Prostate gland (tissue), 2 donors: ENCODE measurements around the gene ITPKB. TPM values are rescaled to one million over a fixed set of nuclear protein-coding genes. Genes with fewer than 3 reads are reported as not detected.

Experiments
- DNase-seq: peaks from one replicate; pipeline ENCODE4 v3.0.0-alpha.2; 2019; ENCODE audit warnings: low spot score
- H3K27ac ChIP-seq, 2 donors: fragments of 200-600 bp; sonication (generic); 2 replicates each; pipeline ENCODE4 v1.5.1; 2017 to 2019
- H3K27me3 ChIP-seq: fragments of 200-600 bp; sonication (generic); replicated peaks from 2 replicates; pipeline ENCODE4 v1.5.1; 2019; ENCODE audit not compliant: insufficient read depth
- H3K36me3 ChIP-seq, 2 donors: fragments of 200-600 bp; sonication (generic); 1 replicate in 1 of 2; 2 replicates in 1 of 2; pipeline versions ENCODE4 v1.5.1 to v1.8.1; 2017 to 2019
- H3K4me1 ChIP-seq: fragments of 200-600 bp; sonication (generic); replicated peaks from 2 replicates; pipeline ENCODE4 v1.5.1; 2019
- H3K4me3 ChIP-seq, 2 donors: fragments of 200-600 bp; sonication (generic); 2 replicates each; pipeline ENCODE4 v1.5.1; 2017 to 2019
- H3K9me3 ChIP-seq: fragments of 200-600 bp; sonication (generic); 2 replicates; pipeline ENCODE4 v1.5.1; 2017
- CTCF ChIP-seq, 4 experiments: fragments of 200-600 bp in 2 of 4; fragments of 450-650 bp in 2 of 4; sonication (generic) in 2 of 4; IDR thresholded peaks; 1 replicate in 3 of 4; 2 replicates in 1 of 4; pipeline ENCODE4 v1.5.1; 2016 to 2019; ENCODE audit warnings: antibody characterized with exemption in 4 of 4, mild to moderate bottlenecking in 2 of 4, moderate library complexity in 2 of 4
- POLR2A ChIP-seq: fragments of 450-650 bp; IDR thresholded peaks from one replicate; pipeline ENCODE4 v1.6.1; 2016; ENCODE audit warnings: antibody characterized with exemption, mild to moderate bottlenecking
- POLR2AphosphoS5 ChIP-seq: sonication (generic); formaldehyde crosslinking; IDR thresholded peaks from one replicate; pipeline ENCODE4 v1.6.1; 2017; ENCODE audit warnings: antibody characterized with exemption
- WGBS: methylation state at CpG from one replicate; pipeline ENCODE4 v1.1.5; 2018; 5-methylcytosine and 5-hydroxymethylcytosine counted together
- intact Hi-C: fragments of 100-400 bp; cut with DNase I; formaldehyde crosslinking; loops from one replicate; pipeline ENCODE4 v1.14.2; 2022
- total RNA-seq, 2 donors: library from RNA; depleted of rRNA; stranded (reverse); fragments of >200 nt; gene quantifications; one replicate each; pipeline ENCODE4 v1.1.0, GENCODE V29; 2016

The ITPKB gene
- total RNA-seq, 2 donors from 2014 or later: 47.5 to 49.2 TPM

DNA sequence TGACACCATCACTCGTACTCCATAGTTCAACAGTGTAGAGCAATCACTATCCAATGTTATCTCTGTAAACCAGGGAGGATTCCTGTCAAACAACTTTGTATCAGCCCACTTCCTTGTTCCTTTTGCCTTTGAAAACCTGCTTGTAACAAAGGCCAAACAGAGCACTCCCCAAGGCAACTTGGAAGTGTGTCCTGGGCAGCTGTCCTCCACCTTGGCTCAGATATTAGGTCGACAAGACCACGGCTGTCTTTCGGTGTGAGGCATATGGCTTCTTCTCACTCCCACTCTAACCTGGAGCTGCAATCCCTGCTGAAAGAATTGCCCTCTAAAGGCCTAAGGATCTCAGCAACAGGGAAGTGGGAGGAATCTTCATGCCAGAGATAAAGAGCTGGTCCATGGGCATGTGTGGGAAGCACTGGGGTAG, 66.7 kb downstream of the ITPKB start:
- DNase-seq: peak; percentile 53
- peaks cover 30% of the 10 kb centered on the region for H3K4me1 ChIP-seq
- peak overlapping the region; percentile 95 to 97 for H3K27ac ChIP-seq
- H3K9me3 ChIP-seq: no peaks in the 10 kb centered on the region
- 35% methylated on average over 4 of the region's 4 CpGs for WGBS
- H3K36me3 ChIP-seq: no peaks in the 10 kb centered on the region
- intact Hi-C loops: no loop called here
- TF ChIP-seq POLR2A (no peak), CTCF (IDR thresholded peaks at IDR 0.05) (no peak), POLR2AphosphoS5 (peak; percentile 82)
- no peak overlapping the region for H3K4me3 ChIP-seq
- no peaks in the 10 kb centered on the region for H3K27me3 ChIP-seq

GRCh38 chr1:226671277-226671676, 67.8 kb downstream of the ITPKB start:
- Histone ChIP-seq H3K9me3 (no peaks in the 10 kb centered on the region), H3K36me3 (no peaks in the 10 kb centered on the region), H3K27ac (peak overlapping the region; percentile 95 to 97), H3K4me1 (peaks cover 29% of the 10 kb centered on the region), H3K27me3 (no peaks in the 10 kb centered on the region), H3K4me3 (no peak overlapping the region)
- WGBS: 47% methylated on average over 5 of the region's 5 CpGs
- intact Hi-C loops: no loop called here
- peak; percentile 45 for DNase-seq
- TF ChIP-seq POLR2AphosphoS5 (peak; percentile 76), CTCF (IDR thresholded peaks at IDR 0.05) (no peak)

DNA sequence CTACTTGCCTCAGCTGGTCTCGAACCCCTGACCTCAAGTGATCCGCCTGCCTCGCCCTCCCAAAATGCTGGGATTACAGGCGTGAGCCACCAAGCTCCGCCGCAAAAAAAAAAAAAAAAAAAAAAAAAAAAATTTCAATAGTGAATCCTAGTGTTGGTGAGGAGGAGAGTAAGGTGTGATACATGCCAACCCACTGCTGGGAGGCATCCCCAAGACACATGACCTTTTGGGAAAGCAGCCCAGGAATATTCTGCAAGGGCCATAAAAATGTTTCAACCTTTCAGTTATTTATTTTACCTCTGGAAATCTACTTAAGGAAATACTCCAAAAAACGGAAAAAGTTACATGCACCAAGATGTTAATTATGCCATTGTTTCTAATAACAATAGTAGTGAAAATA, 69.0 kb downstream of the ITPKB start:
- no peak for DNase-seq
- Histone ChIP-seq H3K9me3 (no peaks in the 10 kb centered on the region), H3K27ac (no peak overlapping the region), H3K4me1 (peaks cover 27% of the 10 kb centered on the region), H3K4me3 (no peak overlapping the region), H3K27me3 (no peaks in the 10 kb centered on the region), H3K36me3 (no peaks in the 10 kb centered on the region)
- WGBS: 73% methylated on average over 7 of the region's 7 CpGs
- intact Hi-C loops: no loop called here
- TF ChIP-seq CTCF (IDR thresholded peaks at IDR 0.05) (no peak), POLR2A (no peak), POLR2AphosphoS5 (no peak)

DNA sequence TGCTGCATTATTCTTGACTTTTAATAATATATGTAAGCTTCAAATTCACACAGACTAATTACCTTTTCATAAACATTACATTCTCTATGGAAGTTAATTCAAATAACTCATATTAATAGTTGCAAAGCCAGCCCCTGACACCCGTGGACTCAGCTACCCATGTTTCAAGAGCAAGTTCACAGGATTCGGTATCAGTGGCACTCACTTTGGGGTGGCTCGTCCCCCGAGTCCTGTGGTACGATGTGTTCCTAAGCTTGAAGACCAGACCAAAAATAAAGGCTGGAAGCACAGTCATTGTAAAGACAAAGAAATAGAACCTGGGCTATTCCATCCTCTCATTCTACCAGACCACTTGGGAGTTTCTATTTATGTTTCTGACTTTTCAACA, 70.9 kb downstream of the ITPKB start:
- no peak for DNase-seq
- no peak for TF ChIP-seq POLR2A
- TF ChIP-seq POLR2AphosphoS5: no peak
- no peak for TF ChIP-seq CTCF (IDR thresholded peaks at IDR 0.05)
- WGBS: 72% methylated on average over 5 of the region's 5 CpGs
- Histone ChIP-seq H3K27me3 (no peaks in the 10 kb centered on the region), H3K27ac (no peak overlapping the region), H3K4me1 (peaks cover 36% of the 10 kb centered on the region), H3K4me3 (no peak overlapping the region), H3K9me3 (no peaks in the 10 kb centered on the region), H3K36me3 (no peaks in the 10 kb centered on the region)
- intact Hi-C loops: no loop called here

DNA sequence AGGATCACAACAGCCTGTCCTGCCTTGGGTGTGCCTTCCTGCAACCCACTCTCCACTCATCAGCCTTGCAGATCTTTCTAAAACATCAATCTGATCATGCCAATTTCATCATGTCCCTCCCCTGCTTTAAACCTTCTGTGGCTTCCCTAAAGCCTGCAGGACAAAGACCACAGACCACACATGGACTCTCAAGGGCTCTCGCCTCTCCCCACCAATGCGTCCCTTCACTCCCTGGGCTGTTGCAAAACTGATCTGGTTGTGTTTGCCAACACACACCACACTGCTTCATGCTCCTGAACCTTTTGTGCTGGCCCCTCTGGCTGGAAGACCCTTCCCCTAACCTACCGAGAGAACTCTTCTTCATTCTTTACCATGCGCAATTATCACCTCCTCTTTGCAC, 72.4 kb downstream of the ITPKB start:
- Histone ChIP-seq H3K4me3 (no peak overlapping the region), H3K27ac (no peak overlapping the region), H3K27me3 (no peaks in the 10 kb centered on the region), H3K9me3 (no peaks in the 10 kb centered on the region), H3K4me1 (peaks cover 33% of the 10 kb centered on the region), H3K36me3 (no peaks in the 10 kb centered on the region)
- TF ChIP-seq POLR2A (no peak), CTCF (IDR thresholded peaks at IDR 0.05) (no peak), POLR2AphosphoS5 (no peak)
- WGBS: 96% methylated on average over 4 of the region's 4 CpGs
- intact Hi-C loops: no loop called here
- DNase-seq: no peak
